Ascending aorta (tissue), 2 donors: Measurements from ENCODE around the gene PVR. TPM values are rescaled to one million over a fixed set of nuclear protein-coding genes. Genes with fewer than 3 reads are reported as not detected.

Experiments used
- DNase-seq, 2 donors: peaks; one replicate each; pipeline ENCODE4 v3.0.0-alpha.2; 2019; ENCODE audit warnings: low spot score in 2 of 2
- H3K27ac ChIP-seq, 2 donors: fragments of 200-600 bp; sonication (generic); one replicate each; pipeline ENCODE4 v1.5.1; 2016 to 2017; ENCODE audit warnings: mild to moderate bottlenecking in 1 of 2
- H3K27me3 ChIP-seq: fragments of 200-600 bp; sonication (generic); one replicate; pipeline ENCODE4 v1.5.1; 2017
- H3K36me3 ChIP-seq, 2 donors: fragments of 200-600 bp; sonication (generic); one replicate each; pipeline ENCODE4 v1.5.1; 2016
- H3K4me1 ChIP-seq, 2 donors: fragments of 200-600 bp; sonication (generic); one replicate each; pipeline ENCODE4 v1.5.1; 2016 to 2017; ENCODE audit warnings: mild to moderate bottlenecking in 1 of 2
- H3K4me3 ChIP-seq, 2 donors: fragments of 200-600 bp; sonication (generic); one replicate each; pipeline ENCODE4 v1.5.1; 2016 to 2017; ENCODE audit warnings: mild to moderate bottlenecking in 1 of 2
- H3K9me3 ChIP-seq, 2 donors: fragments of 200-600 bp; sonication (generic); one replicate each; pipeline ENCODE4 v1.5.1; 2016
- CTCF ChIP-seq, 3 experiments: fragments of 200-600 bp in 2 of 3; fragments of 450-650 bp in 1 of 3; sonication (generic) in 2 of 3; IDR thresholded peaks; one replicate each; pipeline ENCODE4 v1.5.1; 2016 to 2019; ENCODE audit warnings: antibody characterized with exemption in 3 of 3, mild to moderate bottlenecking in 1 of 3, moderate library complexity in 1 of 3
- intact Hi-C: fragments of 100-400 bp; cut with DNase I; formaldehyde crosslinking; loops from one replicate; pipeline ENCODE4 v1.15.1; 2023
- total RNA-seq: library from RNA; depleted of rRNA; stranded (reverse); fragments of >200 nt; gene quantifications from one replicate; pipeline ENCODE4 v1.1.0, GENCODE V29; 2016

Gene PVR
- total RNA-seq, 1 donor from 2014 or later, result 61.4 TPM

- DNase-seq, result no peak
- no peak overlapping the region for H3K27ac ChIP-seq
- intact Hi-C loops, result no loop called here
- no peak overlapping the region for H3K4me3 ChIP-seq
- no peaks in the 10 kb centered on the region for H3K27me3 ChIP-seq
- no peak for TF ChIP-seq CTCF (IDR thresholded peaks at IDR 0.05)
- no peaks in the 10 kb centered on the region for H3K9me3 ChIP-seq
- no peaks in the 10 kb centered on the region for H3K36me3 ChIP-seq
- H3K4me1 ChIP-seq, result peaks cover 0 to 15% of the 10 kb centered on the region in 2 donors
These were observed 2.0 kb upstream of the PVR start for GRCh38 chr19:44641501-44642265.

GRCh38 chr19:44642377-44642776, 1.3 kb upstream of the PVR start:
- peaks cover 4 to 16% of the 10 kb centered on the region in 2 donors for H3K4me1 ChIP-seq
- TF ChIP-seq CTCF (IDR thresholded peaks at IDR 0.05), result no peak
- DNase-seq, result no peak
- H3K9me3 ChIP-seq, result no peaks in the 10 kb centered on the region
- H3K4me3 ChIP-seq, result no peak overlapping the region
- intact Hi-C loops, result no loop called here
- no peak overlapping the region for H3K27ac ChIP-seq
- H3K27me3 ChIP-seq, result no peaks in the 10 kb centered on the region
- no peaks in the 10 kb centered on the region for H3K36me3 ChIP-seq

GRCh38 chr19:44644402-44645016, 799 bp downstream of the PVR start:
- peaks cover 8 to 27% of the 10 kb centered on the region in 2 donors for H3K4me1 ChIP-seq
- peak overlapping the region; percentile 83 to 88 for H3K27ac ChIP-seq
- intact Hi-C loops, result no loop called here
- H3K4me3 ChIP-seq, result peak overlapping the region; percentile 69 to 81
- H3K27me3 ChIP-seq, result no peaks in the 10 kb centered on the region
- H3K9me3 ChIP-seq, result no peaks in the 10 kb centered on the region
- DNase-seq, result peak in 1 of 2 donors; percentile 71
- TF ChIP-seq CTCF (IDR thresholded peaks at IDR 0.05), result no peak
- peaks cover 5 to 7% of the 10 kb centered on the region in 2 donors for H3K36me3 ChIP-seq

GRCh38 chr19:44645407-44646048, 1.8 kb downstream of the PVR start:
- intact Hi-C loops, result no loop called here
- Histone ChIP-seq H3K27ac (no peak overlapping the region), H3K27me3 (no peaks in the 10 kb centered on the region), H3K4me3 (peak overlapping the region in 1 of 2 donors; percentile 21), H3K9me3 (no peaks in the 10 kb centered on the region), H3K4me1 (peaks cover 8 to 27% of the 10 kb centered on the region in 2 donors), H3K36me3 (peaks cover 15% of the 10 kb centered on the region in 2 donors)
- no peak for TF ChIP-seq CTCF (IDR thresholded peaks at IDR 0.05)
- no peak for DNase-seq

GRCh38 chr19:44646049-44646416, 2.3 kb downstream of the PVR start:
- DNase-seq, result no peak
- peaks cover 8 to 27% of the 10 kb centered on the region in 2 donors for H3K4me1 ChIP-seq

More at GRCh38 chr19:44646049-44646416, 2.3 kb downstream of the PVR start:
- no peak overlapping the region for H3K27ac ChIP-seq
- no peak for TF ChIP-seq CTCF (IDR thresholded peaks at IDR 0.05)
- intact Hi-C loops, result no loop called here
- H3K9me3 ChIP-seq, result no peaks in the 10 kb centered on the region
- H3K4me3 ChIP-seq, result no peak overlapping the region
- H3K36me3 ChIP-seq, result peaks cover 20% of the 10 kb centered on the region in 2 donors
- no peaks in the 10 kb centered on the region for H3K27me3 ChIP-seq
